ENCODE data around the gene CELSR3.

DNA sequence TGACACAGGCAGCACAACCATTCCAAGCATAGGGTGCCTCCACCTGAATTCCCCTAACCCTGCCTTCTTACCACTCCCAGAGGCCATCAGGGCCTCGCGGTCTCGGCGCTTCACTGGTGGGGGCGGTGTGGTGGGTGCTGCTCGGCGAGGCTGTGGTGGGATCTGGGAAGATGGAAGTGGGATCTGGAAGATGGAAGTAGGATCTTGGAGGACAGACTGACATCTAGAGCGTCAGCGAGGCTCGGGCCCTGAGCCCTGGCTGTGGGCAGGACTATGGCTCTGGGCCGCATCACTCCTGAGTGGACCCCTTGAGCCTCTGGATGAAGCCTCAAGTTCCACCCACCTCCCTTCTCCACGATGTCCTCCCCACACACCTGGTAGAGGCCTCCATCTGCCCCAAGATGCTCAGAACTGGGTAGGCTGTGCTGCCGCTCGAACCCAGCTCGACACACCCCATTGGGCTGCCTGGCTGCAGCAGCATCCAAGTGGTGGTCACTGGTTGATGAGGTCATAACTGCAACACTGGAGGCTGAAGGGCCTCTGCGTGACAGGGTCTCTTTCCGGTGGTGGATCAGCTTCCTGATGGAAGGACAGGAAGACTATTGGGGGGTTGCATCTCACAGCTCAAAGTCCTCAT lies 19.4 kb upstream of the CELSR3 start:
- TF ChIP-seq POLR2A (IDR thresholded peaks at IDR 0.05) (no peak), CTCF (IDR thresholded peaks at IDR 0.05) (no peak)
